Common myeloid progenitor, CD34-positive (primary cell): ENCODE results near the gene HMCN2.
"Not testable (repeated sequence)": the region's sequence is repeated elsewhere in the genome, so short reads cannot be mapped to it uniquely, and the experiment has no call there.

Source experiments
- CTCF ChIA-PET: fragments of 350-600 bp; sonication (Branson Sonifier 250); formaldehyde crosslinking; loops from one replicate; lab custom pipeline; 2021; ENCODE audit warnings: antibody characterized with exemption; lab: Charles Lee
- POLR2A ChIA-PET: fragments of 350-600 bp; sonication (Branson Sonifier 250); formaldehyde crosslinking; loops from one replicate; lab custom pipeline; 2021; ENCODE audit warnings: antibody characterized with exemption; lab: Charles Lee
- DNase-seq, 3 donors: peaks; one replicate each; pipeline versions ENCODE4 v3.0.0 to v3.0.0-alpha.2; 2013
- H3K27ac ChIP-seq, 2 experiments: 1 replicate in 1 of 2; 2 replicates in 1 of 2; pipeline ENCODE4 v1.7.0; 2013; ENCODE audit warnings: inconsistent platforms in 2 of 2, low read length in 2 of 2, mild to moderate bottlenecking in 2 of 2, low read depth in 1 of 2, moderate library complexity in 1 of 2; ENCODE audit not compliant: severe bottlenecking in 2 of 2, insufficient read depth in 1 of 2, poor library complexity in 1 of 2
- H3K27me3 ChIP-seq, 5 experiments: replicated peaks in 2 of 5; 1 replicate in 3 of 5; 2 replicates in 2 of 5; pipeline versions ENCODE4 v1.6.1 to v1.7.0; 2013; ENCODE audit warnings: low read length in 4 of 5, mild to moderate bottlenecking in 2 of 5, moderate library complexity in 2 of 5, inconsistent platforms in 1 of 5; ENCODE audit not compliant: insufficient read depth in 5 of 5, control insufficient read depth in 4 of 5
- H3K36me3 ChIP-seq, 4 experiments: 1 replicate in 2 of 4; 2 replicates in 2 of 4; pipeline versions ENCODE4 v1.6.1 to v1.7.0; 2013; ENCODE audit warnings: low read length in 3 of 4, control low read depth in 1 of 4, mild to moderate bottlenecking in 1 of 4; ENCODE audit not compliant: control insufficient read depth in 4 of 4, insufficient read depth in 4 of 4
- H3K4me1 ChIP-seq, 4 experiments: 1 replicate in 3 of 4; 2 replicates in 1 of 4; pipeline versions ENCODE4 v1.6.1 to v1.7.1; 2013; ENCODE audit warnings: low read length in 3 of 4, mild to moderate bottlenecking in 3 of 4, control low read depth in 1 of 4, inconsistent platforms in 1 of 4, moderate library complexity in 1 of 4; ENCODE audit not compliant: control insufficient read depth in 4 of 4, insufficient read depth in 4 of 4; ENCODE audit errors: control extremely low read depth in 1 of 4
- H3K4me3 ChIP-seq, 7 experiments: 1 replicate in 4 of 7; 2 replicates in 3 of 7; pipeline versions ENCODE4 v1.5.1 to v1.7.0; 2013; ENCODE audit warnings: mild to moderate bottlenecking in 7 of 7, low read length in 6 of 7, moderate library complexity in 6 of 7, inconsistent platforms in 2 of 7, low read depth in 2 of 7, control low read depth in 1 of 7; ENCODE audit not compliant: insufficient read depth in 4 of 7, control insufficient read depth in 1 of 7; ENCODE audit errors: extremely low read depth in 1 of 7
- H3K9me3 ChIP-seq, 5 experiments: 1 replicate in 4 of 5; 2 replicates in 1 of 5; pipeline versions ENCODE4 v1.6.1 to v1.7.1; 2013; ENCODE audit warnings: low read length in 4 of 5, mild to moderate bottlenecking in 2 of 5, inconsistent platforms in 1 of 5, low read depth in 1 of 5, moderate library complexity in 1 of 5; ENCODE audit not compliant: control insufficient read depth in 4 of 5, insufficient read depth in 2 of 5; ENCODE audit errors: control extremely low read depth in 1 of 5
- WGBS: methylation state at CpG from one replicate; pipeline ENCODE4 v1.1.5; 2013; ENCODE audit not compliant: insufficient coverage; 5-methylcytosine and 5-hydroxymethylcytosine counted together

HMCN2 gene

DNA sequence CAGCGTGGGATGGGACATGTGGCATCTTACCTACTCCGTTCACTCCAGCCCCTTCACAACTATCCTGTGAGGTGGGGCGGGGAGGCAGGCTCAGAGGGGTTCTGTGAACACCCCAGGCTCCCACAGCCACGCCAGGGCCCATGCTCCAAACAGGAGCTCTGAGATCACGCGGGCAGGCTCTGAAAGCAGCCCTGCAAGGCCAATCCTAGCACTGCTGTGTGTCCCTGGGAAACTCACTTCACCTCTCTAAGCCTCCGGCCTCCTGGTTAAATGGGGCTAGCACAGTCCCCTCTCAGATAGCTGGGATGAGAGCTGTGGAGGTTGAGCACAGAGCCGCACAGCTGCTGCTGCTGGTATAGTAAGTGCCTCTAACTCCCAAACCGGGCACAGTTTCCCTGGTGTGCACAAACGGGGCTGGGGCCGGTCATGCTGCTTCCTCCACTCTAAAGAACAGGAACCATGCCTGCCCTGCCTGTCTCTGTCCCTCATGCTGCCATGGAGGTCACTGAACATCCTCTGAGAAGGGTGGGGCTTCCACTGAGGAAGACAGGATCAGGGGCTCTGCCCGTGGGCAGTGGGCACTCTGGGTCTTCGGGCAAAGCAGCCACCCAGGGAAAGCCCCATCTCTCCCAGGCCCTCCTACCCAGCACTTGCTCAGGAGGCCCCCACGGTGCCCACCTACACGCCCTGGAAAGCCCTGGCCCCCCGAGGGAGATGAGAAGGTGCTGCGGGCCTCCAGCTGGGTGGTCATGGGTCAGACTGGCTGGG, 166.2 kb downstream of the HMCN2 start:
- H3K36me3 ChIP-seq = no peaks in the 10 kb centered on the region
- DNase-seq = no peak
- ChIA-PET POLR2A (no interaction called here), CTCF (no interaction called here)
- no peak overlapping the region for H3K27ac ChIP-seq
- peaks cover 0 to 11% (median 7%) of the 10 kb centered on the region in 4 experiments for H3K4me1 ChIP-seq
- peaks cover 2 to 61% (median 24%) of the 10 kb centered on the region in 5 experiments for H3K27me3 ChIP-seq
- 73% methylated on average over 14 of the region's 17 CpGs for WGBS
- H3K4me3 ChIP-seq = no peak overlapping the region
- peaks cover 0 to 17% (median 8%) of the 10 kb centered on the region in 5 experiments for H3K9me3 ChIP-seq

DNA sequence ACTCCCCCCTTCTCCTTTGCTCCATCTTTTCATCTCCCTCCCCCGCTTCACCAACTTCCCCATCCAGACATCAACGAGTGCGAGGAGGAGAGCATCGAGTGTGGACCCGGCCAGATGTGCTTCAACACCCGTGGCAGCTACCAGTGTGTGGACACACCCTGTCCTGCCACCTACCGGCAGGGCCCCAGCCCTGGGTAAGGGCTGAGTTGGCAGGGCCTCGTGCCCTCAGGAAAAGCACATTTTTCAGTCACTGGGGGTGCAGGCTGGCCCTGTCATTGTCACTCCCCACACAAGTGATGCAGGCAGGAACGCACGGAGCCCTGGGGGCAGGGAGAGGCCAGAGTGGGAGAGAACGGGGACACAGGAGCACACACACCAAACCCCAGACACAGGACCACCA, 166.8 kb downstream of the HMCN2 start:
- Histone ChIP-seq H3K27ac (no peak overlapping the region), H3K27me3 (peaks cover 3 to 65% (median 24%) of the 10 kb centered on the region in 5 experiments), H3K4me1 (peaks cover 0 to 11% (median 7%) of the 10 kb centered on the region in 4 experiments), H3K4me3 (no peak overlapping the region), H3K9me3 (peaks cover 0 to 17% (median 8%) of the 10 kb centered on the region in 5 experiments), H3K36me3 (no peaks in the 10 kb centered on the region)
- ChIA-PET CTCF (no interaction called here), POLR2A (no interaction called here)
- DNase-seq = peak; percentile 10 to 37 (median 26)
- WGBS = 24% methylated on average over 7 of the region's 11 CpGs

DNA sequence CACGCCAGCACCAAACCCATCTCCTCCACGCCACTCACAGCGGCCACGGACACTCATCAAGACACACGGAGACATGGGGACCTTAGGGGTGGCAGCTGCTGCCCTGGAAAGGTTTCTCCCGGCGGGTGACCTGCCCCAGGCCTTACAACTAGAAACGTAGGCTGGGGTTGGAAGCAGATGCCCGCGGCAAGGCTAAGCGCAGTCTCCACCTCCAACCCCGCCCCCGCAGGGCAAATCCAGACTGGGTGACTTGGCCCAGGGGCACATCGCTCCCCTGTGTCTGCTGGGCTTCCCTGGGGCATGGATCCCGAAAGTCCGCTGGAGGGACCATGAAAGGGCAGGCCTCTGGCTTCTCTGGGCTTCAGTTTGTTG, 167.2 kb downstream of the HMCN2 start:
- no peaks in the 10 kb centered on the region for H3K36me3 ChIP-seq
- peaks cover 0 to 11% (median 7%) of the 10 kb centered on the region in 4 experiments for H3K4me1 ChIP-seq
- no peak overlapping the region for H3K27ac ChIP-seq
- peaks cover 0 to 17% (median 8%) of the 10 kb centered on the region in 5 experiments for H3K9me3 ChIP-seq
- CTCF ChIA-PET = no interaction called here
- peak overlapping the region in 1 of 7 experiments; percentile 57 for H3K4me3 ChIP-seq
- DNase-seq = no peak
- POLR2A ChIA-PET = no interaction called here
- 46% methylated on average over 13 of the region's 16 CpGs for WGBS
- H3K27me3 ChIP-seq = peaks cover 3 to 69% (median 24%) of the 10 kb centered on the region in 5 experiments

DNA sequence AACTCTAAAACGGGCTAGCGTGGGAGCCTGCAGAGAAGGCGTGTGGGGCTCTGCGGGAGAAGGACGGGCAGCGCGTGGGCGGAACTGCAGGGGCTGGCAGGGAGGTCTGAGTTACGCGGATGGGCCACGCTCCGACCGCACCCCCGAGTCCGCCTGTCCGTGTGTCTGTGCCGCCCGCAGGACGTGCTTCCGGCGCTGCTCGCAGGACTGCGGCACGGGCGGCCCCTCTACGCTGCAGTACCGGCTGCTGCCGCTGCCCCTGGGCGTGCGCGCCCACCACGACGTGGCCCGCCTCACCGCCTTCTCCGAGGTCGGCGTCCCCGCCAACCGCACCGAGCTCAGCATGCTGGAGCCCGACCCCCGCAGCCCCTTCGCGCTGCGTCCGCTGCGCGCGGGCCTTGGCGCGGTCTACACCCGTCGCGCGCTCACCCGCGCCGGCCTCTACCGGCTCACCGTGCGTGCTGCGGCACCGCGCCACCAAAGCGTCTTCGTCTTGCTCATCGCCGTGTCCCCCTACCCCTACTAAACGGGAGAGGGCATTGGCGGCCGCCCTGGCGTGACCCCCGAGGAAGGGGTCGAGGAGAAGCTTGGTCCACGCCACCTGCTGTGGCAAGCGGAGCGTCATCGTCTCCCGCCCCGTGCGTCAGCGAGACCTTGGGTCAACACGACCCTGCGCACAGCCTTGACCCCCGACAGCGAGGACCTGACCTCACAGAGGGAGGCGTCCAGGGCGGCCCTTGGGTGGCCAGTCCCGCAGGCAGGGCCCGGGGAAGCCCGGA, 167.8 kb downstream of the HMCN2 start:
- peak overlapping the region in 4 of 7 experiments; percentile 28 to 57 (median 41) for H3K4me3 ChIP-seq
- peaks cover 0 to 17% (median 8%) of the 10 kb centered on the region in 5 experiments for H3K9me3 ChIP-seq
- H3K27ac ChIP-seq = no peak overlapping the region
- WGBS = 5% methylated on average over 69 of the region's 92 CpGs
- peaks cover 0 to 11% (median 7%) of the 10 kb centered on the region in 4 experiments for H3K4me1 ChIP-seq
- peaks cover 3 to 73% (median 24%) of the 10 kb centered on the region in 5 experiments for H3K27me3 ChIP-seq
- DNase-seq = peak; percentile 43 to 75 (median 70)
- ChIA-PET POLR2A (no interaction called here), CTCF (no interaction called here)
- H3K36me3 ChIP-seq = no peaks in the 10 kb centered on the region

DNA sequence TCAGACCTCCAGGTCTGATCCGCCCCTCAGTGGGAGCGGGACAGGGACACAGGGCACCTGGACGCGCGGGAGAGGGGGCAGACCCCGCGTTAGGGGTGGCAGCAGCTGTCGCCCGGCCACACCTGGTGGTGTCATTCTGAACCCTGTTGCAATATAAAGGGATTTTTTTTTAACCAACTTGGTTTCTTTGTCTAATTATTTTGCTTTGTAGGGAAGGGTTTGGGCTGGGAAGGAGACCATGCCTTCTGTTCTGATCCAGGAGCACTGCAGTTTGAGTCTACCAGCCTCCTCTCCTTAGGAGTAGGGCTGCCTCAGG, 168.3 kb downstream of the HMCN2 start:
- POLR2A ChIA-PET = no interaction called here
- H3K27ac ChIP-seq = no peak overlapping the region
- peaks cover 3 to 77% (median 24%) of the 10 kb centered on the region in 5 experiments for H3K27me3 ChIP-seq
- H3K9me3 ChIP-seq = peaks cover 0 to 17% (median 8%) of the 10 kb centered on the region in 5 experiments
- H3K4me1 ChIP-seq = peaks cover 0 to 11% (median 7%) of the 10 kb centered on the region in 4 experiments
- no peak for DNase-seq
- no peak overlapping the region for H3K4me3 ChIP-seq
- WGBS = 35% methylated on average over 7 of the region's 9 CpGs
- H3K36me3 ChIP-seq = no peaks in the 10 kb centered on the region
- CTCF ChIA-PET = no interaction called here

DNA sequence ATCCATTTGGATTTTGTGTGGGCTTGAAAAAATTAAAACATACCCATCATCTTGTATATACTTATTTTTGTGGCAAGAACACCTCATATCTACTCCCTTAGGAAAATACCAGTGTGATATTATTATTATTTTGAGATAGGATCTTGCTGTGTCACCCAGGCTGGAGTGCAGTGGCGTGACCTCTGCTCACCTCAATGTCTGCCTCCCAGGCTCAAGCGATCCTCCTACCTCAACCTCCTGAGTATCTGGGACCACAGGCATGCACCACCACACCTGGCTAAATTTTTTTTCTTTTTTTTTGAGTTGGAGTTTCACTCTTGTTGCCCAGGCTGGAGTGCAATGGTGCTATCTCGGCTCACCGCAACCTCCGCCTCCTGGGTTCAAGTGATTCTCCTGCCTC, 169.1 kb downstream of the HMCN2 start:
- CTCF ChIA-PET, H3K36me3 ChIP-seq, H3K27ac ChIP-seq, POLR2A ChIA-PET, H3K4me3 ChIP-seq, DNase-seq: not testable (repeated sequence)
- WGBS = 100% methylated on average over 2 of the region's 5 CpGs
- Histone ChIP-seq H3K27me3 (peaks cover 3 to 77% (median 24%) of the 10 kb centered on the region in 5 experiments), H3K4me1 (peaks cover 0 to 11% (median 7%) of the 10 kb centered on the region in 4 experiments), H3K9me3 (peaks cover 0 to 17% (median 8%) of the 10 kb centered on the region in 5 experiments)
